AG04450 (cell line): ENCODE measurements around the gene FURIN. TPM values are rescaled to one million over a fixed set of nuclear protein-coding genes. Genes with fewer than 3 reads are reported as not detected.

ENCODE experiments used
- CTCF ChIA-PET: fragments of 300-600, 350-600 bp; formaldehyde crosslinking; extraction: SDS; loops from one replicate; lab custom pipeline; 2022; ENCODE audit warnings: antibody characterized with exemption, inconsistent platforms; lab: Charles Lee
- POLR2A ChIA-PET: fragments of 350-600 bp; formaldehyde crosslinking; extraction: SDS; loops from one replicate; lab custom pipeline; 2021; ENCODE audit warnings: antibody characterized with exemption, inconsistent platforms; lab: Yijun Ruan, JAX
- DNase-seq: peaks from one replicate; pipeline ENCODE4 v3.0.0-alpha.2; 2011; ENCODE audit warnings: low read depth, low spot score
- H3K27ac ChIP-seq: one replicate; pipeline ENCODE4 v1.5.1; 2012; ENCODE audit warnings: low read depth, low read length, control low read depth
- H3K27me3 ChIP-seq: one replicate; pipeline ENCODE4 v1.6.0; 2012; ENCODE audit warnings: low read length; ENCODE audit not compliant: control insufficient read depth, insufficient read depth
- H3K4me3 ChIP-seq: 2 replicates; pipeline ENCODE4 v1.5.1; 2011; ENCODE audit warnings: mild to moderate bottlenecking, low read depth, low read length, control low read depth
- H3K9me3 ChIP-seq: 2 replicates; pipeline ENCODE4 v1.5.1; 2012; ENCODE audit warnings: low read length; ENCODE audit not compliant: control insufficient read depth, insufficient read depth
- polyA plus RNA-seq: library from polyadenylated mRNA; depleted of rRNA; stranded (reverse); fragments of >200 nt; gene quantifications from 2 replicates; pipeline ENCODE4 v1.2.3, GENCODE V29; 2011
- TF ChIP-seq, protein P1 (sequence below): IDR thresholded peaks from 2 replicates; pipeline ENCODE4 v1.5.1; 2011; ENCODE audit warnings: low read depth, low read length, control low read depth, inconsistent platforms

FURIN gene
- polyA plus RNA-seq, 1 experiment = 14.0 TPM

DNA sequence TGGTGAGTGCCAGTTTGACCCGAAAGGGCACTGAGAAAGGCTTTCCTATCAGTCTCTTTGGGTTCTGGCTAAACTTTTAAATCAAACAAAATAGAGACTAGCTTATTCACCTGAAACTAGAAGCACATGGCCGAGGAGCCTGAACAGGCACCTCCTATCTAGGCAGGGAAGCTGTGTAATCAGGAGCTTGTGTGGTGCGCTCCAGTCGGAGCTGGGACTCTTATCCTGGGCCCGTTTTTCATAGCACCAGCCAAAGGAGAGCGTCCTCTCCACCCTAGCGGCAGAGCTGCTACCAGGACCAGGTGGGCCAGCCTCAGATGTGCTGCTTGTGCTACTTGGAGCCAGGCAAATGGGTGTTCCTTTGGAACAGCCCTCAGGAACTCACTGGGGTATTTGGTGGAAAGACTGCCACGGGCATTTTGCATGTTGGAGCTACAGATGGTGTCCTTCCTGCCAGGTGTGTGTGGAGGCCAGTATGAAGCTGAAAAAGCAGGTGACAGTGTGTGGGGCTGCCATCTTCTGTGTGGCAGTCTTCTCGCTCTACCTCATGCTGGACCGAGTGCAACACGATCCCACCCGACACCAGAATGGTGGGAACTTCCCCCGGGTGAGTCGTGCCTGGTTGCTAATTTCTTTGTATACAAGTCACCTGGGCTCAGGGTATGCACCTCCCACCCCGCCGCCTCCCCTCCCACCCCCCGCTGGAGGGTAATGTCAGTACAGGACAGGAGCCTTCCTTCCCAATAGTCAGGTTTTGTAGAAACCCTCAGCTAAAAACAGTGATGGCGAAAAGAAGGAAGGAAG is 35.5 kb downstream of the FURIN start:
- H3K4me3 ChIP-seq = peak overlapping the region; percentile 77
- TF ChIP-seq, protein P1, sequence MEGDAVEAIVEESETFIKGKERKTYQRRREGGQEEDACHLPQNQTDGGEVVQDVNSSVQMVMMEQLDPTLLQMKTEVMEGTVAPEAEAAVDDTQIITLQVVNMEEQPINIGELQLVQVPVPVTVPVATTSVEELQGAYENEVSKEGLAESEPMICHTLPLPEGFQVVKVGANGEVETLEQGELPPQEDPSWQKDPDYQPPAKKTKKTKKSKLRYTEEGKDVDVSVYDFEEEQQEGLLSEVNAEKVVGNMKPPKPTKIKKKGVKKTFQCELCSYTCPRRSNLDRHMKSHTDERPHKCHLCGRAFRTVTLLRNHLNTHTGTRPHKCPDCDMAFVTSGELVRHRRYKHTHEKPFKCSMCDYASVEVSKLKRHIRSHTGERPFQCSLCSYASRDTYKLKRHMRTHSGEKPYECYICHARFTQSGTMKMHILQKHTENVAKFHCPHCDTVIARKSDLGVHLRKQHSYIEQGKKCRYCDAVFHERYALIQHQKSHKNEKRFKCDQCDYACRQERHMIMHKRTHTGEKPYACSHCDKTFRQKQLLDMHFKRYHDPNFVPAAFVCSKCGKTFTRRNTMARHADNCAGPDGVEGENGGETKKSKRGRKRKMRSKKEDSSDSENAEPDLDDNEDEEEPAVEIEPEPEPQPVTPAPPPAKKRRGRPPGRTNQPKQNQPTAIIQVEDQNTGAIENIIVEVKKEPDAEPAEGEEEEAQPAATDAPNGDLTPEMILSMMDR = no peak
- H3K27me3 ChIP-seq = no peaks in the 10 kb centered on the region
- no peaks in the 10 kb centered on the region; the same call in 1 of the 2 replicates for H3K9me3 ChIP-seq
- ChIA-PET CTCF (interaction anchor here (0.8 to 9.3 kb wide), 7 partner anchors 14 to 368 kb away, joined by 3 to 98 read pairs (median 4); partner anchors contain the start of genes HDDC3 and UNC45A), POLR2A (interaction anchor here (0.6 to 1.4 kb wide), 3 partner anchors 33 to 616 kb away, joined by 4 to 5 read pairs (median 4); no protein-coding TSS in a partner anchor)
- no peak for DNase-seq
- H3K27ac ChIP-seq = no peak overlapping the region

DNA sequence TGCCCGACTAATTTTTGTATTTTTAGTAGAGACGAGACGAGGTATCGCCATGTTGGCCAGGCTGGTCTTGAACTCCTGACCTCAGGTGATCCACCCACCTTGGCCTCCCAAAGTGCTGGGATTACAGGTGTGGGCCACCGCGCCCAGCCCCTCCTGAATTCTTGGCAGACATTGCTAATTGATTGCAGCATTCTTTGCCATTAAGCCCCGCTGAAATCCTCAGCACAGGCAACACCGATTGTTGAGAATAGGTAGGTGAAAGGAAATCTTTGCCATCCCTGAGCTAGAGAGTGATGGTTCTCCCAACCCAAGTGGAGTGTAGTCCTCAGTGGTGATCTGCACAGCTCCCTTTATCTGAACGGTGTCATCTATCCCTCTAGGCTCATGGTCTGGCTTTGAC is 36.4 kb downstream of the FURIN start:
- POLR2A ChIA-PET = no interaction called here

DNA sequence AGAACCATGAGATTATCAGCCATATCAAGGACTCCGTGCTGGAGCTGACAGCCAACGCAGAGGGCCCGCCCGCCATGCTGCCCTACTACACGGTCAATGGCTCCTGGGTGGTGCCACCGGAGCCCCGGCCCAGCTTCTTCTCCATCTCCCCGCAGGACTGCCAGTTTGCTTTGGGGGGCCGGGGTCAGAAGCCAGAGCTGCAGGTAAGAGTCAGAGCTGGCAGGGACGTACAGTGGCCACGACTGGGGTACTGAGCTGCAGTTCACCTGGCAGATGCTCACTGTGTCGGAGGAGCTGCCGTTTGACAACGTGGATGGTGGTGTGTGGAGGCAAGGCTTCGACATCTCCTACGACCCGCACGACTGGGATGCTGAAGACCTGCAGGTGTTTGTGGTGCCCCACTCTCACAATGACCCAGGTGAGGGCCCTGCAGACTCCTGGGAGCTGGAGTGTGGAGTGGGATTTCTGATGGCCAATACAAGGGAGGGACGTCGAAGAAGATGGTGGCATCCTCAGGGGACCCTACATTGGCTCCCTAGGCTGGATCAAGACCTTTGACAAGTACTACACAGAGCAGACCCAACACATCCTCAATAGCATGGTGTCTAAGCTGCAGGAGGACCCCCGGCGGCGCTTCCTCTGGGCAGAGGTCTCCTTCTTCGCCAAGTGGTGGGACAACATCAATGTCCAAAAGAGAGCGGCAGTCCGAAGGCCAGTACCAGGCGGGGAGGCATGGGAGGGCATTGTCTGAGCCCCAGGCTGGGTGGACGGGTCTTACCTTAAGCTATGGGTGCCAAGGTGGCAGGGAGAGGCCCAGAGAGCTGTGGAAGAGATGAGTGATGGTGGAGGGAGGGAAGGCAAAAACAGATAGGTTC is 37.2 kb downstream of the FURIN start:
- Histone ChIP-seq H3K4me3 (no peak overlapping the region), H3K9me3 (no peaks in the 10 kb centered on the region; the same call in 1 of the 2 replicates), H3K27ac (no peak overlapping the region), H3K27me3 (no peaks in the 10 kb centered on the region)
- POLR2A ChIA-PET = no interaction called here
- CTCF ChIA-PET = interaction anchor here (9.3 kb wide), 1 partner anchor 27 kb away, joined by 98 read pairs; the partner anchor contains the start of genes HDDC3 and UNC45A
- no peak for DNase-seq
- TF ChIP-seq, protein P1 = no peak

More for the DNA sequence above, 36.4 kb downstream of the FURIN start:
- Histone ChIP-seq H3K27me3 (no peaks in the 10 kb centered on the region), H3K9me3 (no peaks in the 10 kb centered on the region; the same call in 1 of the 2 replicates), H3K27ac (no peak overlapping the region), H3K4me3 (no peak overlapping the region)
- DNase-seq = no peak
- TF ChIP-seq, protein P1 = no peak
- CTCF ChIA-PET = interaction anchor here (0.8 to 9.3 kb wide), 3 partner anchors 19 to 367 kb away, joined by 4 to 98 read pairs (median 4); partner anchors contain the start of genes HDDC3 and UNC45A

DNA sequence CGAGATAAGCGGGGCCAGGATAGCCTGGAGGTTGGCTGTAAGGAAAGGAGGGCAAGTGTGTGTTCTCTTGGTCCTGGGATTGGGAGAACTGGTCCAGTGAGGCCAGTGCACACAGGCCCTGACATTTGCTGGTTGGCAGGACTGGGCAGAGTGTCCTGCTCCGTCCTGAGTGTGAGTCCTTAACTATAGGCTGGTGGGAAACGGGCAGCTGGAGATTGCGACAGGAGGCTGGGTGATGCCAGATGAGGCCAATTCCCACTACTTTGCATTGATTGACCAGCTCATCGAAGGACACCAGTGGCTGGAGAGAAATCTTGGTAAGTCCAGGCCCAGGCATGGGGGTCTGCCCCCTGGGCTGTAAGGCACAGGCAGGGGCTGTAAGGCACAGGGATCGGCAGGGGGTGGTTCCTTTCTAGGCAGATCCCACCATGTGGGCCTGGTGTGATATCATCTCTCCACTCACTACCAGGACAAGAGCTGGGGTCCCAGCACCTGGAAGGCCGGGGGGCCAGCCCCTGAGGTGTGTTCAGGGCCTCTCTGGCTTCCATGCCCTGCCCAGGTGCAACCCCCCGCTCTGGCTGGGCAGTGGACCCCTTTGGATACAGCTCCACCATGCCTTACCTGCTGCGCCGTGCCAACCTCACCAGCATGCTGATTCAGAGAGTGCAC is 37.9 kb downstream of the FURIN start:
- TF ChIP-seq, protein P1 = no peak
- POLR2A ChIA-PET = no interaction called here
- no peak for DNase-seq
- Histone ChIP-seq H3K27me3 (no peaks in the 10 kb centered on the region), H3K27ac (no peak overlapping the region), H3K9me3 (no peaks in the 10 kb centered on the region; the same call in 1 of the 2 replicates), H3K4me3 (no peak overlapping the region)
- CTCF ChIA-PET = interaction anchor here (9.3 kb wide), 1 partner anchor 26 kb away, joined by 98 read pairs; the partner anchor contains the start of genes HDDC3 and UNC45A
